IMR-90 (cell line): ENCODE results near the gene FNDC3B. TPM values are rescaled to one million over a fixed set of nuclear protein-coding genes. Genes with fewer than 3 reads are reported as not detected.

Experiments used
- ATAC-seq: fragments of 200-7000 bp; cut with Tn5 transposase; 2 replicates; pipeline ENCODE4 v1.9.1; 2020; ENCODE audit warnings: low read depth, mild to moderate bottlenecking, moderate library complexity
- BruUV-seq: library from RNA; stranded (reverse); fragments of 400-500 nt; replicated peaks from 2 replicates; lab custom pipeline; 2021; lab: Mats Ljungman, UMichigan
- CTCF ChIA-PET: fragments of 300-600 bp; formaldehyde crosslinking; extraction: SDS; loops from one replicate; lab custom pipeline; 2021; ENCODE audit warnings: antibody characterized with exemption; lab: Yijun Ruan, JAX
- POLR2A ChIA-PET: fragments of 300-600 bp; sonication (Branson Sonifier 250); formaldehyde crosslinking; loops from one replicate; lab custom pipeline; 2022; ENCODE audit warnings: antibody characterized with exemption; ENCODE audit not compliant: unreplicated experiment; lab: Charles Lee
- DNase-seq: peaks from one replicate; pipeline ENCODE4 v3.0.0; 2013
- H2AFZ ChIP-seq: replicated peaks from 2 replicates; pipeline ENCODE3; 2013; ENCODE audit warnings: low read length, mild to moderate bottlenecking; ENCODE audit not compliant: poor library complexity
- H2AK5ac ChIP-seq: 2 replicates; pipeline ENCODE4 v1.6.1; 2013; ENCODE audit warnings: low read depth, low read length, inconsistent platforms
- H2AK9ac ChIP-seq: replicated peaks from 2 replicates; pipeline ENCODE3; 2013; ENCODE audit warnings: mild to moderate bottlenecking, low read depth, low read length, moderate library complexity; ENCODE audit not compliant: poor library complexity
- H2BK120ac ChIP-seq: 2 replicates; pipeline ENCODE4 v1.6.1; 2013; ENCODE audit warnings: low read depth, low read length, inconsistent platforms
- H2BK15ac ChIP-seq: 3 replicates; pipeline ENCODE4 v1.6.1; 2013; ENCODE audit warnings: low read depth, low read length, inconsistent platforms
- H2BK20ac ChIP-seq: 2 replicates; pipeline ENCODE4 v1.6.1; 2013; ENCODE audit warnings: low read depth, mild to moderate bottlenecking, inconsistent platforms, low read length, moderate library complexity
- H2BK5ac ChIP-seq: 2 replicates; pipeline ENCODE4 v1.6.1; 2013; ENCODE audit warnings: mild to moderate bottlenecking, low read depth, low read length, inconsistent platforms; ENCODE audit not compliant: poor library complexity, severe bottlenecking
- H3K14ac ChIP-seq: replicated peaks from 2 replicates; pipeline ENCODE4 v1.6.1; 2013; ENCODE audit warnings: low read depth, low read length, inconsistent platforms
- H3K18ac ChIP-seq: 2 replicates; pipeline ENCODE4 v1.6.1; 2013; ENCODE audit warnings: low read depth, low read length, control low read depth
- H3K23ac ChIP-seq: 2 replicates; pipeline ENCODE4 v1.6.1; 2013; ENCODE audit warnings: low read depth, low read length, inconsistent platforms
- H3K27ac ChIP-seq: 2 replicates; pipeline ENCODE4 v1.5.1; 2013; ENCODE audit warnings: mild to moderate bottlenecking, control low read depth, low read length; ENCODE audit not compliant: insufficient read depth
- H3K27me3 ChIP-seq: 2 replicates; pipeline ENCODE4 v1.6.1; 2013; ENCODE audit warnings: low read length; ENCODE audit not compliant: control insufficient read depth, insufficient read depth
- H3K36me3 ChIP-seq: 2 replicates; pipeline ENCODE4 v1.6.1; 2013; ENCODE audit warnings: low read length, mixed read lengths; ENCODE audit not compliant: control insufficient read depth, insufficient read depth
- H3K4ac ChIP-seq: 2 replicates; pipeline ENCODE4 v1.6.1; 2013; ENCODE audit warnings: low read depth, low read length, inconsistent platforms
- H3K4me1 ChIP-seq: 2 replicates; pipeline ENCODE4 v1.6.1; 2013; ENCODE audit warnings: low read length, mixed read lengths; ENCODE audit not compliant: control insufficient read depth, insufficient read depth
- H3K4me2 ChIP-seq: 2 replicates; pipeline ENCODE4 v1.6.1; 2013; ENCODE audit warnings: low read depth, mild to moderate bottlenecking, control low read depth, low read length, moderate library complexity
- H3K4me3 ChIP-seq: 2 replicates; pipeline ENCODE4 v1.5.1; 2013; ENCODE audit warnings: low read depth, mild to moderate bottlenecking, control low read depth, low read length, moderate library complexity; ENCODE audit not compliant: insufficient read depth
- H3K56ac ChIP-seq: 2 replicates; pipeline ENCODE4 v1.6.1; 2013; ENCODE audit warnings: low read length, inconsistent platforms; ENCODE audit not compliant: insufficient read depth; ENCODE audit errors: extremely low read depth
- H3K79me1 ChIP-seq, 2 experiments: 2 replicates each; pipeline ENCODE4 v1.6.1; 2013; ENCODE audit warnings: low read length in 2 of 2, inconsistent platforms in 1 of 2, low read depth in 1 of 2
- H3K9ac ChIP-seq: 2 replicates; pipeline ENCODE4 v1.6.1; 2013; ENCODE audit warnings: low read depth, low read length, control low read depth
- H3K9me1 ChIP-seq: 2 replicates; pipeline ENCODE4 v1.6.1; 2013; ENCODE audit warnings: low read length, inconsistent platforms; ENCODE audit not compliant: insufficient read depth
- H3K9me3 ChIP-seq: 2 replicates; pipeline ENCODE4 v1.6.1; 2013; ENCODE audit warnings: low read length; ENCODE audit not compliant: control insufficient read depth, insufficient read depth
- H4K20me1 ChIP-seq: 2 replicates; pipeline ENCODE4 v1.6.1; 2013; ENCODE audit warnings: low read length, inconsistent platforms; ENCODE audit not compliant: insufficient read depth
- H4K5ac ChIP-seq: 2 replicates; pipeline ENCODE4 v1.6.1; 2013; ENCODE audit warnings: mild to moderate bottlenecking, low read depth, low read length, control low read depth
- H4K8ac ChIP-seq, 2 experiments: 2 replicates each; pipeline ENCODE4 v1.6.1; 2013; ENCODE audit warnings: low read depth in 2 of 2, low read length in 2 of 2, control low read depth in 1 of 2, inconsistent platforms in 1 of 2
- H4K91ac ChIP-seq: 2 replicates; pipeline ENCODE4 v1.6.1; 2013; ENCODE audit warnings: low read depth, low read length, inconsistent platforms; ENCODE audit not compliant: insufficient read depth
- BHLHE40 ChIP-seq: fragments of 150-350 bp; IDR thresholded peaks from 2 replicates; pipeline ENCODE4 v1.6.1; 2016; ENCODE audit warnings: mild to moderate bottlenecking, low read depth, low read length
- MXI1 ChIP-seq: IDR thresholded peaks from 2 replicates; pipeline ENCODE4 v1.6.1; 2012; ENCODE audit warnings: low read depth, mild to moderate bottlenecking, low read length, moderate library complexity, borderline replicate concordance
- RFX5 ChIP-seq: IDR thresholded peaks from 2 replicates; pipeline ENCODE4 v1.8.0; 2012; ENCODE audit warnings: low read depth, mild to moderate bottlenecking, low read length, moderate library complexity
- WGBS, 2 experiments: methylation state at CpG; one replicate each; pipeline versions ENCODE4 v1.1.5 to v1.1.7; 2013; ENCODE audit warnings: missing lambda C conversion rate in 2 of 2; ENCODE audit not compliant: insufficient read length in 1 of 2; ENCODE audit errors: extremely low coverage in 2 of 2; 5-methylcytosine and 5-hydroxymethylcytosine counted together
- dilution Hi-C: fragments of 300-500 bp; cut with HindIII; formaldehyde crosslinking; loops from one replicate; pipeline ENCODE4 v1.14.3; 2018; ENCODE audit warnings: low sequenced_read_pairs; ENCODE audit not compliant: unreplicated experiment
- in situ Hi-C: fragments of 300-500 bp; cut with MboI; formaldehyde crosslinking; loops from 3 replicates; pipeline ENCODE4 v1.14.3; 2019; ENCODE audit warnings: low sequenced_read_pairs, inconsistent platforms, mixed read lengths
- intact Hi-C: fragments of 100-400 bp; cut with micrococcal nuclease; formaldehyde crosslinking; loops from 2 replicates; pipeline ENCODE4 v1.10.0; 2022
- polyA plus RNA-seq, 3 experiments: library from polyadenylated mRNA; depleted of rRNA; stranded (reverse); fragments of >200 nt; gene quantifications; 2 replicates each; pipeline ENCODE4 v1.2.3, GENCODE V29; 2012; ENCODE audit warnings: low replicate concordance in 1 of 3
- total RNA-seq: library from RNA; depleted of rRNA; stranded (reverse); fragments of >200 nt; gene quantifications from 2 replicates; pipeline ENCODE4 v1.2.3, GENCODE V29; 2012
- TF ChIP-seq, protein P1 (sequence below): fragments of 150-350 bp; IDR thresholded peaks from 2 replicates; pipeline ENCODE4 v1.6.1; 2017; ENCODE audit warnings: mild to moderate bottlenecking, antibody characterized with exemption, low read length, low read depth

The FNDC3B gene
- total and polyA plus RNA-seq, 2 of the 4 experiments (the other 2 are of a cell fraction), result 23.9 to 150 TPM

DNA sequence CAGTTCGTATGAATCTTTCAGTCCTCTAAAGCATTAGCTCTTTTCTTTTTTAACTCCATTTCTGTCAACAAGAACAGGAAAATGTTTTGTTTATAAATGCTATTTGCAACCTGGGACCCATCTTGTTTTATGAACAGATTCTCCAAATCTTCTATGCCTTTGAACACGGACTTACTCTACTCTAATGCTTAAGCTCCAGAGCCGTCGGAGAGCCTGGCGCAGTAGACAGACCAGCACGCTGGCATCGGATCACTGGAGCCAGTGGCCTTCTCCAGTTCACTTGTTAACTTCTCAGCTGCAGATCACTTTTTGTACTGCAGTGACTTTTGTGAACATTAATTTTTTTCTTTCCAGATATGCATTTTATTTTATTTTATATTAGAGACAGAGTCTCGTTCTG, 286.1 kb downstream of the FNDC3B start:
- Histone ChIP-seq H4K91ac (no peak overlapping the region), H3K56ac (no peak overlapping the region), H4K5ac (no peak overlapping the region), H2BK15ac (no peak overlapping the region), H3K4me3 (no peak overlapping the region), H3K14ac (no peak overlapping the region), H3K4me2 (no peak overlapping the region), H3K9me3 (no peaks in the 10 kb centered on the region), H4K20me1 (peaks cover 12% of the 10 kb centered on the region; the same call in 1 of the 2 replicates), H2AFZ (no peak overlapping the region), H2BK120ac (no peak overlapping the region), H3K23ac (no peak overlapping the region), H3K79me1 (peaks cover 41 to 71% of the 10 kb centered on the region in 2 experiments), H3K4ac (no peak overlapping the region), H3K4me1 (peaks cover 8% of the 10 kb centered on the region), H3K27me3 (no peaks in the 10 kb centered on the region), H3K18ac (no peak overlapping the region), H2BK5ac (no peak overlapping the region), H2AK5ac (no peak overlapping the region), H2AK9ac (no peak overlapping the region), H3K36me3 (peaks cover 44% of the 10 kb centered on the region), H4K8ac (no peak overlapping the region), H3K9ac (no peak overlapping the region), H3K9me1 (peaks cover 31% of the 10 kb centered on the region), H2BK20ac (no peak overlapping the region), H3K27ac (no peak overlapping the region)
- TF ChIP-seq, protein P1, sequence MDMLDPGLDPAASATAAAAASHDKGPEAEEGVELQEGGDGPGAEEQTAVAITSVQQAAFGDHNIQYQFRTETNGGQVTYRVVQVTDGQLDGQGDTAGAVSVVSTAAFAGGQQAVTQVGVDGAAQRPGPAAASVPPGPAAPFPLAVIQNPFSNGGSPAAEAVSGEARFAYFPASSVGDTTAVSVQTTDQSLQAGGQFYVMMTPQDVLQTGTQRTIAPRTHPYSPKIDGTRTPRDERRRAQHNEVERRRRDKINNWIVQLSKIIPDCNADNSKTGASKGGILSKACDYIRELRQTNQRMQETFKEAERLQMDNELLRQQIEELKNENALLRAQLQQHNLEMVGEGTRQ, result no peak
- no peak for TF ChIP-seq BHLHE40
- no peak for TF ChIP-seq RFX5
- no peak for TF ChIP-seq MXI1
- WGBS, 2 experiments, result 100% methylated on average over 1 of the region's 8 CpGs; no CpG with 5 or more reads in 1 of the 2 experiments
- POLR2A ChIA-PET, result no interaction called here
- DNase-seq (no peak), ATAC-seq (no peak)
- CTCF ChIA-PET, result no interaction called here
- in situ Hi-C loops (loop anchor here (25.0 kb wide), 1 partner anchor 688 kb away; no protein-coding TSS in a partner anchor), intact Hi-C loops (no loop called here), dilution Hi-C loops (no loop called here)
- no TSS peak for BruUV-seq
